ENCODE results near the gene TAS2R38. TPM values are rescaled to one million over a fixed set of nuclear protein-coding genes. Genes with fewer than 3 reads are reported as not detected.

Gene TAS2R38
- total RNA-seq, 1 experiment from 2014 or later, result not detected

- H3K4me1 ChIP-seq (ENCODE audit: insufficient read depth, low read length), result no peaks in the 10 kb centered on the region
- H4K5ac ChIP-seq (ENCODE audit: insufficient read length, low read depth, low read length), result no peak overlapping the region
- H3K9me3 ChIP-seq (ENCODE audit: control insufficient read depth, low read depth, low read length), result no peaks in the 10 kb centered on the region
- no peak for TF ChIP-seq CTCF (conservative IDR thresholded peaks at IDR 0.05)
- Mint-ChIP-seq H3K36me3 (ENCODE audit: insufficient read depth in 1 of 3, low read depth in 3 of 3) (no peaks in the 10 kb centered on the region), H3K27ac (no peak overlapping the region), H3K27me3 (ENCODE audit: low read depth) (no peaks in the 10 kb centered on the region; the same call in 1 of the 2 replicates), H3K4me1 (no peaks in the 10 kb centered on the region), H3K9me3 (no peaks in the 10 kb centered on the region), H3K4me3 (no peak overlapping the region)
- H3K18ac ChIP-seq (ENCODE audit: insufficient read length, low read depth, low read length), result no peak overlapping the region
- DNase-seq, result no peak
- no peak overlapping the region for H3K23ac ChIP-seq (ENCODE audit: insufficient read length, low read depth, low read length)
- H2BK5ac ChIP-seq (ENCODE audit: insufficient read length, low read length), result no peak overlapping the region
- no peaks in the 10 kb centered on the region for H3K79me2 ChIP-seq (ENCODE audit: insufficient read depth, low read length)
- H3K14ac ChIP-seq (ENCODE audit: insufficient read depth, low read length), result no peak overlapping the region
- H2AK5ac ChIP-seq (ENCODE audit: insufficient read length, low read length), result no peak overlapping the region
- no peak overlapping the region for H3K4me2 ChIP-seq (ENCODE audit: insufficient read depth, insufficient read length, low read length)
- no peak overlapping the region for H3K9ac ChIP-seq (ENCODE audit: extremely low read depth, insufficient read length, low read length)
- no peak overlapping the region for H2AFZ ChIP-seq (ENCODE audit: low read length)
- H2BK12ac ChIP-seq (ENCODE audit: insufficient read length, low read depth, low read length), result no peak overlapping the region
- H3K27me3 ChIP-seq (ENCODE audit: insufficient read depth, low read length), result no peaks in the 10 kb centered on the region
- no peak overlapping the region for H2BK20ac ChIP-seq (ENCODE audit: low read depth, low read length, poor library complexity, severe bottlenecking)
- WGBS (ENCODE audit: extremely low coverage, insufficient read length, low lambda C conversion rate), result no CpG with 5 or more reads among the region's 4 CpGs
- no peak overlapping the region for H3T11ph ChIP-seq (ENCODE audit: low read length)
- H2BK120ac ChIP-seq (ENCODE audit: low read depth, low read length, poor library complexity, severe bottlenecking), result no peak overlapping the region
- no peak overlapping the region for H2BK15ac ChIP-seq (ENCODE audit: low read depth, low read length)
- no peaks in the 10 kb centered on the region for H4K20me1 ChIP-seq (ENCODE audit: control insufficient read depth, insufficient read depth, insufficient read length)
- H3K79me1 ChIP-seq (ENCODE audit: insufficient read depth, low read depth, low read length, poor library complexity, severe bottlenecking), result no peaks in the 10 kb centered on the region
- no peak overlapping the region for H3K4ac ChIP-seq (ENCODE audit: low read depth, low read length)
- H3K27ac ChIP-seq (ENCODE audit: insufficient read length, low read depth, low read length), result no peak overlapping the region
- no peak overlapping the region for H4K91ac ChIP-seq (ENCODE audit: insufficient read length, low read depth, low read length)
- no peak overlapping the region for H4K8ac ChIP-seq (replicated peaks; ENCODE audit: insufficient read length, low read depth, low read length)
- H3K23me2 ChIP-seq (ENCODE audit: insufficient read length, low read depth, low read length, poor library complexity, severe bottlenecking), result no peaks in the 10 kb centered on the region
- H3K56ac ChIP-seq (ENCODE audit: insufficient read length, low read depth, low read length), result no peak overlapping the region
Observed at GRCh38 chr7:142001163-142001874, 27.7 kb upstream of the TAS2R38 start.

Measured in H9 (cell line).